NCI-H524 (cell line): ENCODE data around the gene CAPN5.
A peak's percentile ranks its signal among the peaks of the same experiment; 100 is the strongest.

Source experiments
- DNase-seq, 2 experiments: peaks; one replicate each; lab custom pipeline; 2025; lab: John Stamatoyannopoulos, UW

Gene CAPN5

GRCh38 chr11:77151804-77152509 lies 85.2 kb downstream of the CAPN5 start:
- peak; percentile 48 to 75 for DNase-seq

GRCh38 chr11:77152846-77153245 lies 86.1 kb downstream of the CAPN5 start:
- peak in 1 of 2 experiments; percentile 25 for DNase-seq

- no peak for DNase-seq
These were observed 86.8 kb downstream of the CAPN5 start for GRCh38 chr11:77153276-77154185.

GRCh38 chr11:77154381-77155081 lies 87.8 kb downstream of the CAPN5 start:
- DNase-seq: peak; percentile 63 to 74

- no peak for DNase-seq
These were observed 88.3 kb downstream of the CAPN5 start for GRCh38 chr11:77155082-77155475.

- no peak for DNase-seq
These were observed 88.9 kb downstream of the CAPN5 start for GRCh38 chr11:77155556-77156130.

GRCh38 chr11:77156396-77157195 lies 89.8 kb downstream of the CAPN5 start:
- no peak for DNase-seq

- no peak for DNase-seq
These were observed 91.4 kb downstream of the CAPN5 start for GRCh38 chr11:77158041-77158695.

GRCh38 chr11:77159219-77159936 lies 92.6 kb downstream of the CAPN5 start:
- no peak for DNase-seq

- no peak for DNase-seq
These were observed 93.2 kb downstream of the CAPN5 start for GRCh38 chr11:77159937-77160495.

GRCh38 chr11:77163271-77163670 lies 96.5 kb downstream of the CAPN5 start:
- no peak for DNase-seq

- DNase-seq: no peak
These were observed 98.3 kb downstream of the CAPN5 start for GRCh38 chr11:77165066-77165465.

- DNase-seq: no peak
These were observed 99.2 kb downstream of the CAPN5 start for GRCh38 chr11:77166021-77166420.

- DNase-seq: no peak
These were observed 100.4 kb downstream of the CAPN5 start for GRCh38 chr11:77167111-77167626.

GRCh38 chr11:77167791-77168190 lies 101.0 kb downstream of the CAPN5 start:
- DNase-seq: no peak

GRCh38 chr11:77170107-77170506 lies 103.3 kb downstream of the CAPN5 start:
- no peak for DNase-seq

- no peak for DNase-seq
These were observed 104.5 kb downstream of the CAPN5 start for GRCh38 chr11:77171254-77171653.

GRCh38 chr11:77171885-77172665 lies 105.3 kb downstream of the CAPN5 start:
- peak; percentile 70 to 82 for DNase-seq

GRCh38 chr11:77172666-77172982 lies 105.9 kb downstream of the CAPN5 start:
- DNase-seq: no peak
